Mesendoderm (in vitro differentiated cells): Measurements from ENCODE around the gene CLGN. TPM values are rescaled to one million over a fixed set of nuclear protein-coding genes. Genes with fewer than 3 reads are reported as not detected.

Experiments
- DNase-seq: peaks from one replicate; pipeline ENCODE4 v3.0.0; 2013
- H2AK5ac ChIP-seq: 2 replicates; pipeline ENCODE4 v1.6.1; 2013; ENCODE audit warnings: low read length, inconsistent platforms
- H2BK120ac ChIP-seq: 2 replicates; pipeline ENCODE4 v1.6.1; 2013; ENCODE audit warnings: low read depth, mild to moderate bottlenecking, low read length, moderate library complexity, mixed read lengths
- H2BK15ac ChIP-seq: replicated peaks from 2 replicates; pipeline ENCODE4 v1.6.1; 2013; ENCODE audit warnings: low read depth, mild to moderate bottlenecking, moderate library complexity
- H2BK5ac ChIP-seq: 2 replicates; pipeline ENCODE4 v1.6.1; 2013; ENCODE audit warnings: low read length, inconsistent platforms
- H3K18ac ChIP-seq: 2 replicates; pipeline ENCODE4 v1.6.1; 2013; ENCODE audit warnings: mild to moderate bottlenecking, low read length, mixed read lengths
- H3K23ac ChIP-seq: one replicate; pipeline ENCODE4 v1.6.1; 2013; ENCODE audit warnings: low read length
- H3K27ac ChIP-seq: 2 replicates; pipeline ENCODE4 v1.5.1; 2013; ENCODE audit warnings: low read depth, mild to moderate bottlenecking, inconsistent platforms, low read length, moderate library complexity
- H3K27me3 ChIP-seq: 2 replicates; pipeline ENCODE4 v1.6.1; 2013; ENCODE audit warnings: low read length, control low read depth, mild to moderate bottlenecking, inconsistent platforms; ENCODE audit not compliant: insufficient read depth, poor library complexity
- H3K36me3 ChIP-seq: 2 replicates; pipeline ENCODE4 v1.6.1; 2013; ENCODE audit warnings: low read length, inconsistent platforms; ENCODE audit not compliant: control insufficient read depth, insufficient read depth
- H3K4ac ChIP-seq: one replicate; pipeline ENCODE4 v1.6.1; 2013; ENCODE audit warnings: low read depth, mild to moderate bottlenecking, low read length, moderate library complexity
- H3K4me1 ChIP-seq: 2 replicates; pipeline ENCODE4 v1.6.1; 2013; ENCODE audit warnings: low read depth, low read length, inconsistent platforms; ENCODE audit not compliant: control insufficient read depth
- H3K4me2 ChIP-seq: 2 replicates; pipeline ENCODE4 v1.6.1; 2013; ENCODE audit warnings: low read length
- H3K4me3 ChIP-seq: 2 replicates; pipeline ENCODE4 v1.5.1; 2013; ENCODE audit warnings: mild to moderate bottlenecking, low read length
- H3K56ac ChIP-seq: one replicate; pipeline ENCODE4 v1.6.1; 2013; ENCODE audit warnings: low read length
- H3K79me1 ChIP-seq: 2 replicates; pipeline ENCODE4 v1.6.1; 2013; ENCODE audit warnings: low read length, inconsistent platforms
- H3K79me2 ChIP-seq: 2 replicates; pipeline ENCODE4 v1.6.1; 2013; ENCODE audit warnings: mild to moderate bottlenecking, low read length; ENCODE audit not compliant: control insufficient read depth, insufficient read depth
- H3K9ac ChIP-seq: 2 replicates; pipeline ENCODE4 v1.6.1; 2013; ENCODE audit warnings: low read length, inconsistent platforms
- H4K5ac ChIP-seq: one replicate; pipeline ENCODE4 v1.6.1; 2013; ENCODE audit warnings: low read length
- H4K8ac ChIP-seq: one replicate; pipeline ENCODE4 v1.6.1; 2013; ENCODE audit warnings: low read depth, mild to moderate bottlenecking, control low read depth, low read length, moderate library complexity
- WGBS: extraction: QIAGEN DNeasy Blood & Tissue Kit; methylation state at CpG from one replicate; pipeline ENCODE4 v1.1.7; 2013; ENCODE audit warnings: low lambda C conversion rate, missing lambda C conversion rate; ENCODE audit not compliant: insufficient coverage; ENCODE audit errors: extremely low coverage; 5-methylcytosine and 5-hydroxymethylcytosine counted together
- polyA plus RNA-seq, 2 experiments: library from polyadenylated mRNA; stranded (reverse); fragments of 200-250 nt; gene quantifications; one replicate each; pipeline ENCODE4 v1.2.3, GENCODE V29; 2013

CLGN gene
- 2.3 TPM for polyA plus RNA-seq (2013, experiment 1 of 2)
- 2.4 TPM for polyA plus RNA-seq (2013, experiment 2 of 2)

GRCh38 chr4:140427106-140427918, at the start of gene CLGN:
CLGN (minus strand) TSS chr4:140427648; CDS start chr4:140413078, 14,570 bp downstream.
- H3K79me2 ChIP-seq = no peaks in the 10 kb centered on the region
- H2BK120ac ChIP-seq = no peak within 1 kb of the TSS
- H3K27me3 ChIP-seq = no peaks in the 10 kb centered on the region
- no peak within 1 kb of the TSS for H2AK5ac ChIP-seq
- H4K5ac ChIP-seq = no peak within 1 kb of the TSS
- H3K9ac ChIP-seq = peak within 1 kb of the TSS; percentile 75
- WGBS = no CpG with 5 or more reads among the region's 73 CpGs
- H3K4me3 ChIP-seq = peak within 1 kb of the TSS; percentile 64
- peak; percentile 94 for DNase-seq
- no peaks in the 10 kb centered on the region for H3K36me3 ChIP-seq
- H3K56ac ChIP-seq = peak within 1 kb of the TSS; percentile 91
- no peaks in the 10 kb centered on the region for H3K79me1 ChIP-seq
- H3K4me2 ChIP-seq = peak within 1 kb of the TSS; percentile 99
- no peak within 1 kb of the TSS for H2BK15ac ChIP-seq
- no peak within 1 kb of the TSS for H3K18ac ChIP-seq
- peak within 1 kb of the TSS; percentile 52 for H3K27ac ChIP-seq
- no peak within 1 kb of the TSS for H3K23ac ChIP-seq
- no peak within 1 kb of the TSS for H4K8ac ChIP-seq
- peaks cover 3% of the 10 kb centered on the region for H3K4me1 ChIP-seq
- H2BK5ac ChIP-seq = no peak within 1 kb of the TSS
- H3K4ac ChIP-seq = no peak within 1 kb of the TSS

- Histone ChIP-seq H4K5ac (no peak overlapping the region), H2BK15ac (no peak overlapping the region), H3K56ac (no peak overlapping the region), H3K4me1 (no peaks in the 10 kb centered on the region), H3K4me2 (no peak overlapping the region), H3K4ac (no peak overlapping the region), H3K79me1 (no peaks in the 10 kb centered on the region), H3K79me2 (no peaks in the 10 kb centered on the region), H3K9ac (no peak overlapping the region), H3K18ac (no peak overlapping the region), H2BK120ac (no peak overlapping the region), H3K36me3 (no peaks in the 10 kb centered on the region), H2BK5ac (no peak overlapping the region), H4K8ac (no peak overlapping the region), H3K4me3 (no peak overlapping the region), H2AK5ac (no peak overlapping the region), H3K27ac (no peak overlapping the region), H3K23ac (no peak overlapping the region), H3K27me3 (no peaks in the 10 kb centered on the region)
- WGBS = no CpG with 5 or more reads among the region's 2 CpGs
- DNase-seq = no peak
Measured at GRCh38 chr4:140472156-140472555, 44.7 kb upstream of the CLGN start.

GRCh38 chr4:140469791-140470733, 42.6 kb upstream of the CLGN start:
- WGBS = no CpG with 5 or more reads among the region's 27 CpGs
- no peak overlapping the region for H3K18ac ChIP-seq

GRCh38 chr4:140466146-140466545, 38.7 kb upstream of the CLGN start:
- Histone ChIP-seq H4K5ac (no peak overlapping the region), H3K4me3 (no peak overlapping the region), H3K79me2 (no peaks in the 10 kb centered on the region), H3K4ac (no peak overlapping the region), H3K27ac (no peak overlapping the region), H3K56ac (no peak overlapping the region), H4K8ac (no peak overlapping the region), H3K18ac (no peak overlapping the region), H2BK120ac (no peak overlapping the region), H3K4me1 (no peaks in the 10 kb centered on the region), H3K23ac (no peak overlapping the region), H3K36me3 (no peaks in the 10 kb centered on the region), H3K9ac (no peak overlapping the region), H2AK5ac (no peak overlapping the region), H2BK15ac (no peak overlapping the region), H3K79me1 (no peaks in the 10 kb centered on the region), H3K4me2 (no peak overlapping the region), H3K27me3 (no peaks in the 10 kb centered on the region), H2BK5ac (no peak overlapping the region)
- no CpG with 5 or more reads among the region's 1 CpG for WGBS
- DNase-seq = no peak

More at GRCh38 chr4:140469791-140470733, 42.6 kb upstream of the CLGN start:
- Histone ChIP-seq H3K4ac (no peak overlapping the region), H3K23ac (no peak overlapping the region), H4K5ac (no peak overlapping the region), H3K79me1 (no peaks in the 10 kb centered on the region), H3K27ac (no peak overlapping the region), H2BK15ac (no peak overlapping the region), H2AK5ac (no peak overlapping the region), H3K79me2 (no peaks in the 10 kb centered on the region), H4K8ac (no peak overlapping the region), H3K9ac (no peak overlapping the region), H2BK5ac (no peak overlapping the region), H3K27me3 (no peaks in the 10 kb centered on the region), H3K56ac (no peak overlapping the region), H3K4me1 (no peaks in the 10 kb centered on the region), H3K4me2 (no peak overlapping the region), H2BK120ac (no peak overlapping the region), H3K4me3 (no peak overlapping the region), H3K36me3 (no peaks in the 10 kb centered on the region)
- DNase-seq = peak; percentile 14

- Histone ChIP-seq H3K56ac (no peak overlapping the region), H3K27me3 (no peaks in the 10 kb centered on the region), H2BK5ac (no peak overlapping the region), H3K79me1 (no peaks in the 10 kb centered on the region), H3K18ac (no peak overlapping the region), H3K9ac (no peak overlapping the region), H3K4me1 (no peaks in the 10 kb centered on the region), H3K36me3 (no peaks in the 10 kb centered on the region), H4K5ac (no peak overlapping the region), H3K4me2 (no peak overlapping the region), H2BK120ac (no peak overlapping the region), H2AK5ac (no peak overlapping the region), H3K79me2 (no peaks in the 10 kb centered on the region), H3K4ac (no peak overlapping the region), H4K8ac (no peak overlapping the region), H3K4me3 (no peak overlapping the region), H3K23ac (no peak overlapping the region), H2BK15ac (no peak overlapping the region), H3K27ac (no peak overlapping the region)
- DNase-seq = no peak
- WGBS = no CpG with 5 or more reads among the region's 1 CpG
Measured at GRCh38 chr4:140463614-140464013, 36.2 kb upstream of the CLGN start.
